SK-N-SH (cell line): ENCODE data around the gene AGAP1. TPM values are rescaled to one million over a fixed set of nuclear protein-coding genes. Genes with fewer than 3 reads are reported as not detected.

Experiments
- CTCF ChIA-PET: fragments of 300-600, 350-600 bp; formaldehyde crosslinking; extraction: SDS; loops from one replicate; lab custom pipeline; 2021; lab: Yijun Ruan, JAX
- POLR2A ChIA-PET: fragments of 350-600 bp; sonication (Branson Sonifier 250); formaldehyde crosslinking; extraction: SDS; loops from one replicate; lab custom pipeline; 2020; ENCODE audit warnings: antibody characterized with exemption, inconsistent platforms; lab: Yijun Ruan, JAX
- DNase-seq: peaks from one replicate; pipeline ENCODE4 v3.0.0; 2012
- H2AFZ ChIP-seq: fragments of 200-600 bp; sonication (generic); 2 replicates; pipeline ENCODE4 v1.8.1; 2016; ENCODE audit warnings: antibody characterized with exemption, mild to moderate bottlenecking, low read depth
- H3F3A ChIP-seq: fragments of 200-600 bp; sonication (generic); replicated peaks from 2 replicates; pipeline ENCODE3; 2016; ENCODE audit warnings: antibody characterized with exemption, mild to moderate bottlenecking; ENCODE audit not compliant: insufficient read depth
- H3K27ac ChIP-seq, 2 experiments: fragments of 200-500 bp in 1 of 2; fragments of 200-600 bp in 1 of 2; sonication (Bioruptor generic) in 1 of 2; sonication (generic), shearing (Covaris generic) in 1 of 2; 2 replicates each; pipeline versions ENCODE4 v1.5.1 to v1.6.1; 2014 to 2016; ENCODE audit warnings: low read depth in 2 of 2, inconsistent platforms in 1 of 2, low read length in 1 of 2, mild to moderate bottlenecking in 1 of 2, mixed read lengths in 1 of 2
- H3K27me3 ChIP-seq: fragments of 200-600 bp; sonication (generic), shearing (Covaris generic); 2 replicates; pipeline ENCODE4 v1.6.1; 2016; ENCODE audit warnings: mixed run types; ENCODE audit not compliant: insufficient read depth
- H3K36me3 ChIP-seq, 2 experiments: fragments of 200-500 bp in 1 of 2; fragments of 200-600 bp in 1 of 2; sonication (Bioruptor generic) in 1 of 2; sonication (generic) in 1 of 2; replicated peaks in 1 of 2; 2 replicates each; pipeline versions ENCODE3 to v1.5.1; 2014 to 2016; ENCODE audit warnings: low read length in 1 of 2, mild to moderate bottlenecking in 1 of 2; ENCODE audit not compliant: insufficient read depth in 2 of 2, control insufficient read depth in 1 of 2
- H3K4me1 ChIP-seq, 2 experiments: fragments of 200-500 bp in 1 of 2; fragments of 200-600 bp in 1 of 2; sonication (Bioruptor generic) in 1 of 2; sonication (generic), shearing (Covaris generic) in 1 of 2; 2 replicates each; pipeline versions ENCODE4 v1.5.1 to v1.6.1; 2014 to 2016; ENCODE audit warnings: low read depth in 1 of 2, low read length in 1 of 2, mixed run types in 1 of 2; ENCODE audit not compliant: insufficient read depth in 2 of 2, control insufficient read depth in 1 of 2
- H3K4me2 ChIP-seq: fragments of 200-600 bp; sonication (generic), shearing (Covaris generic); 2 replicates; pipeline ENCODE4 v1.6.1; 2017; ENCODE audit warnings: mixed run types
- H3K4me3 ChIP-seq, 2 experiments: fragments of 200-500 bp in 1 of 2; fragments of 200-600 bp in 1 of 2; sonication (Bioruptor generic) in 1 of 2; sonication (generic), shearing (Covaris generic) in 1 of 2; 2 replicates each; pipeline versions ENCODE4 v1.5.1 to v1.8.1; 2014 to 2016; ENCODE audit warnings: low read depth in 2 of 2, inconsistent platforms in 1 of 2, low read length in 1 of 2, mild to moderate bottlenecking in 1 of 2, mixed read lengths in 1 of 2, moderate library complexity in 1 of 2
- H3K79me2 ChIP-seq: fragments of 200-600 bp; sonication (generic); 2 replicates; pipeline ENCODE4 v1.8.1; 2017; ENCODE audit warnings: mild to moderate bottlenecking; ENCODE audit not compliant: insufficient read depth
- H3K9ac ChIP-seq: fragments of 200-600 bp; sonication (generic); 2 replicates; pipeline ENCODE4 v1.6.1; 2017; ENCODE audit warnings: mixed run types
- H3K9me2 ChIP-seq: fragments of 200-600 bp; sonication (generic); 2 replicates; pipeline ENCODE4 v1.6.1; 2017; ENCODE audit warnings: mixed run types
- H3K9me3 ChIP-seq: fragments of 200-600 bp; sonication (generic); 2 replicates; pipeline ENCODE4 v1.6.1; 2017; ENCODE audit warnings: mixed run types, mild to moderate bottlenecking, moderate library complexity
- H4K20me1 ChIP-seq: fragments of 200-600 bp; sonication (generic); 2 replicates; pipeline ENCODE4 v1.6.1; 2017; ENCODE audit warnings: mild to moderate bottlenecking, mixed run types; ENCODE audit not compliant: insufficient read depth
- EP300 ChIP-seq, 2 experiments: IDR thresholded peaks; 2 replicates each; pipeline versions ENCODE4 v1.4.0 to v1.6.1; 2012; ENCODE audit warnings: borderline replicate concordance in 1 of 2, low read depth in 1 of 2, low read length in 1 of 2
- EZH2phosphoT487 ChIP-seq: fragments of 200-600 bp; sonication (generic); IDR thresholded peaks from 2 replicates; pipeline ENCODE4 v1.6.1; 2017; ENCODE audit warnings: low read depth, mixed run types, mild to moderate bottlenecking, antibody characterized with exemption, moderate library complexity, borderline replicate concordance
- FOSL2 ChIP-seq: IDR thresholded peaks from 2 replicates; pipeline ENCODE4 v1.4.0; 2012; ENCODE audit warnings: low read depth, mild to moderate bottlenecking, moderate library complexity, borderline replicate concordance
- GATA2 ChIP-seq: sonication (generic); formaldehyde crosslinking; IDR thresholded peaks from 2 replicates; pipeline ENCODE4 v1.5.0; 2020; ENCODE audit warnings: mild to moderate bottlenecking, missing genetic modification reagents
- NFIC ChIP-seq: IDR thresholded peaks from 2 replicates; pipeline ENCODE4 v1.4.0; 2012; ENCODE audit warnings: borderline replicate concordance
- NRF1 ChIP-seq: IDR thresholded peaks from 2 replicates; pipeline ENCODE4 v1.6.1; 2012; ENCODE audit warnings: low read depth, mild to moderate bottlenecking, low read length
- RXRA ChIP-seq: IDR thresholded peaks from 2 replicates; pipeline ENCODE4 v1.4.0; 2012; ENCODE audit warnings: low read depth, mild to moderate bottlenecking, borderline replicate concordance
- TCF12 ChIP-seq: IDR thresholded peaks from 2 replicates; pipeline ENCODE4 v1.4.0; 2012
- WGBS: methylation state at CpG from one replicate; pipeline ENCODE4 v1.1.6; 2017; ENCODE audit warnings: low lambda C conversion rate; 5-methylcytosine and 5-hydroxymethylcytosine counted together
- polyA plus RNA-seq, 3 experiments: library from polyadenylated mRNA; depleted of rRNA; stranded (reverse); fragments of >200 nt; gene quantifications; 2 replicates each; pipeline ENCODE4 v1.2.3, GENCODE V29; 2012
- TF ChIP-seq, protein P1 (sequence below): fragments of 200-600 bp; sonication (generic); IDR thresholded peaks from 2 replicates; pipeline ENCODE4 v1.6.1; 2017; ENCODE audit warnings: antibody characterized with exemption, mild to moderate bottlenecking, moderate library complexity
- TF ChIP-seq, protein P2 (sequence below): IDR thresholded peaks from 2 replicates; pipeline ENCODE4 v1.4.0; 2012; ENCODE audit warnings: low read depth
- TF ChIP-seq, protein P3 (sequence below): IDR thresholded peaks from 2 replicates; pipeline ENCODE4 v1.4.0; 2012; ENCODE audit warnings: low read depth, borderline replicate concordance
- TF ChIP-seq, protein P4 (sequence below): IDR thresholded peaks from 2 replicates; pipeline ENCODE4; 2012
- TF ChIP-seq, protein P5 (sequence below): IDR thresholded peaks from 2 replicates; pipeline ENCODE4 v1.4.0; 2012; ENCODE audit warnings: low read depth, borderline replicate concordance

AGAP1 gene
- polyA plus RNA-seq, 1 of the 3 experiments (the other 2 are of a cell fraction), result 8.8 TPM

DNA sequence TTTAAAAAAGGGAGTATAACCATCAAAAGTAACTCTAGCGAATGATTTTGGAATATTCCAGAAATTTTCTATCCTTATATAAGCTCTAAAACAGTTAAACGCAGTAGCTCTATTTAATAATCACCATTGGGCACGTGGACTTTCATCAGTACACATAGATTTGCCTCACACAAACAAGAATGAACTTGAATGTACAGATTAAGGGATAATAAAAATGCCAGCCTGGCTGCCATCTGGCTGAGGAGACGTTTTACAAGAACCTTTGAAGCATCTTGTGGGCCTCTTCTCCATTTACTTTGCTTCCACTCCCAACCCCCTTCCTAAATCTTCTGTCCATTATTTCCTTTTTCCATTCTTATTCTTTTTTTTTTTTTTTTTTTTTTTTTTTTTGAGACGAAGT lies 47.2 kb downstream of the AGAP1 start:
- no peak overlapping the region for H2AFZ ChIP-seq
- H3F3A ChIP-seq, result no peaks in the 10 kb centered on the region
- H3K79me2 ChIP-seq, result peaks cover 66% of the 10 kb centered on the region
- peaks cover 0 to 7% of the 10 kb centered on the region in 2 experiments; a peak in 1 of 4 replicates for H3K4me1 ChIP-seq
- no peak for DNase-seq
- H3K36me3 ChIP-seq, result no peaks in the 10 kb centered on the region
- ChIA-PET POLR2A (no interaction called here), CTCF (interaction anchor here (0.7 kb wide), 1 partner anchor 10 kb away, joined by 3 read pairs; no protein-coding TSS in a partner anchor)
- 93% methylated on average over 5 of the region's 5 CpGs for WGBS
- TF ChIP-seq, protein P1, sequence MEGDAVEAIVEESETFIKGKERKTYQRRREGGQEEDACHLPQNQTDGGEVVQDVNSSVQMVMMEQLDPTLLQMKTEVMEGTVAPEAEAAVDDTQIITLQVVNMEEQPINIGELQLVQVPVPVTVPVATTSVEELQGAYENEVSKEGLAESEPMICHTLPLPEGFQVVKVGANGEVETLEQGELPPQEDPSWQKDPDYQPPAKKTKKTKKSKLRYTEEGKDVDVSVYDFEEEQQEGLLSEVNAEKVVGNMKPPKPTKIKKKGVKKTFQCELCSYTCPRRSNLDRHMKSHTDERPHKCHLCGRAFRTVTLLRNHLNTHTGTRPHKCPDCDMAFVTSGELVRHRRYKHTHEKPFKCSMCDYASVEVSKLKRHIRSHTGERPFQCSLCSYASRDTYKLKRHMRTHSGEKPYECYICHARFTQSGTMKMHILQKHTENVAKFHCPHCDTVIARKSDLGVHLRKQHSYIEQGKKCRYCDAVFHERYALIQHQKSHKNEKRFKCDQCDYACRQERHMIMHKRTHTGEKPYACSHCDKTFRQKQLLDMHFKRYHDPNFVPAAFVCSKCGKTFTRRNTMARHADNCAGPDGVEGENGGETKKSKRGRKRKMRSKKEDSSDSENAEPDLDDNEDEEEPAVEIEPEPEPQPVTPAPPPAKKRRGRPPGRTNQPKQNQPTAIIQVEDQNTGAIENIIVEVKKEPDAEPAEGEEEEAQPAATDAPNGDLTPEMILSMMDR, result no peak
- TF ChIP-seq EZH2phosphoT487, result no peak
- no peak for TF ChIP-seq RXRA
- TF ChIP-seq, protein P2, sequence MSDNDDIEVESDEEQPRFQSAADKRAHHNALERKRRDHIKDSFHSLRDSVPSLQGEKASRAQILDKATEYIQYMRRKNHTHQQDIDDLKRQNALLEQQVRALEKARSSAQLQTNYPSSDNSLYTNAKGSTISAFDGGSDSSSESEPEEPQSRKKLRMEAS, result no peak
- no peak for TF ChIP-seq NFIC
- TF ChIP-seq, protein P3, sequence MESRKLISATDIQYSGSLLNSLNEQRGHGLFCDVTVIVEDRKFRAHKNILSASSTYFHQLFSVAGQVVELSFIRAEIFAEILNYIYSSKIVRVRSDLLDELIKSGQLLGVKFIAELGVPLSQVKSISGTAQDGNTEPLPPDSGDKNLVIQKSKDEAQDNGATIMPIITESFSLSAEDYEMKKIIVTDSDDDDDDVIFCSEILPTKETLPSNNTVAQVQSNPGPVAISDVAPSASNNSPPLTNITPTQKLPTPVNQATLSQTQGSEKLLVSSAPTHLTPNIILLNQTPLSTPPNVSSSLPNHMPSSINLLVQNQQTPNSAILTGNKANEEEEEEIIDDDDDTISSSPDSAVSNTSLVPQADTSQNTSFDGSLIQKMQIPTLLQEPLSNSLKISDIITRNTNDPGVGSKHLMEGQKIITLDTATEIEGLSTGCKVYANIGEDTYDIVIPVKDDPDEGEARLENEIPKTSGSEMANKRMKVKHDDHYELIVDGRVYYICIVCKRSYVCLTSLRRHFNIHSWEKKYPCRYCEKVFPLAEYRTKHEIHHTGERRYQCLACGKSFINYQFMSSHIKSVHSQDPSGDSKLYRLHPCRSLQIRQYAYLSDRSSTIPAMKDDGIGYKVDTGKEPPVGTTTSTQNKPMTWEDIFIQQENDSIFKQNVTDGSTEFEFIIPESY, result no peak
- TF ChIP-seq NRF1, result no peak
- TF ChIP-seq, protein P4, sequence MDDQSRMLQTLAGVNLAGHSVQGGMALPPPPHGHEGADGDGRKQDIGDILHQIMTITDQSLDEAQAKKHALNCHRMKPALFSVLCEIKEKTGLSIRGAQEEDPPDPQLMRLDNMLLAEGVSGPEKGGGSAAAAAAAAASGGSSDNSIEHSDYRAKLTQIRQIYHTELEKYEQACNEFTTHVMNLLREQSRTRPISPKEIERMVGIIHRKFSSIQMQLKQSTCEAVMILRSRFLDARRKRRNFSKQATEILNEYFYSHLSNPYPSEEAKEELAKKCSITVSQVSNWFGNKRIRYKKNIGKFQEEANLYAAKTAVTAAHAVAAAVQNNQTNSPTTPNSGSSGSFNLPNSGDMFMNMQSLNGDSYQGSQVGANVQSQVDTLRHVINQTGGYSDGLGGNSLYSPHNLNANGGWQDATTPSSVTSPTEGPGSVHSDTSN, result no peak
- no peak for TF ChIP-seq GATA2
- TF ChIP-seq TCF12, result no peak
- TF ChIP-seq, protein P5, sequence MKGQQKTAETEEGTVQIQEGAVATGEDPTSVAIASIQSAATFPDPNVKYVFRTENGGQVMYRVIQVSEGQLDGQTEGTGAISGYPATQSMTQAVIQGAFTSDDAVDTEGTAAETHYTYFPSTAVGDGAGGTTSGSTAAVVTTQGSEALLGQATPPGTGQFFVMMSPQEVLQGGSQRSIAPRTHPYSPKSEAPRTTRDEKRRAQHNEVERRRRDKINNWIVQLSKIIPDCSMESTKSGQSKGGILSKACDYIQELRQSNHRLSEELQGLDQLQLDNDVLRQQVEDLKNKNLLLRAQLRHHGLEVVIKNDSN, result no peak
- no peak for TF ChIP-seq EP300 (IDR thresholded peaks at IDR 0.05; ENCODE audit: borderline replicate concordance in 1 of 2, low read depth in 1 of 2, low read length in 1 of 2)
- no peak for TF ChIP-seq FOSL2
- H3K4me3 ChIP-seq, result no peak overlapping the region
- no peaks in the 10 kb centered on the region for H3K27me3 ChIP-seq
- H3K9me3 ChIP-seq, result no peaks in the 10 kb centered on the region
- H3K27ac ChIP-seq, result no peak overlapping the region
- no peak overlapping the region for H3K9ac ChIP-seq
- no peak overlapping the region for H3K4me2 ChIP-seq
- no peaks in the 10 kb centered on the region for H3K9me2 ChIP-seq
- H4K20me1 ChIP-seq, result peaks cover 67% of the 10 kb centered on the region
